Measurements from ENCODE around the gene SLC25A23.

The SLC25A23 gene

DNA sequence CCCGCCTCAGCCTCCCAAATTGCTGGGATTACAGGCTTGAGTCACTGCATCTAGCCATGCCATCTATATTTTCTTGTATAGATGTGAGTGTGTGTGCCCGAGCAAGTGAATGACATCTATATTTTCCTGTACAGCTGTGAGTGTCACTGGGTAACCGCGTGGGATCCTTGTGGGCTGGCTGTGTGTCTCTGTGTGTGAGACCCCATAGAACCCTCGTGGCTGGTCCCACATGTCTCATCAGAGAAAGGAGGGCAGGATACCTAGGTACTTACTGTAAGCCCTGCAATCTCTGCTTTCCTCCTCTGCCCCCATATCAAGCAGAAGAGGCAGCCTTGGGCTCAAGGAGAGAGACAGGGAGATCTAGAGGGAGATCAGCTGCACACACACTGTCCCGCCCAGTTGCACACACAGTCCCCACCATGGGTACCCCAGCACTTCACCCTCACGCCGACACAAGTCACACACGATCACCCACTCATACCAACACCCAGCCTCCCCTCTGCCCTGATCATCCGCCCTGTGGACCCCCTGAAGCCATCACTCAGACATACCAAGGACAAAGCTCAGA, 21.3 kb upstream of the SLC25A23 start:
- peak; percentile 23 for DNase-seq

DNA sequence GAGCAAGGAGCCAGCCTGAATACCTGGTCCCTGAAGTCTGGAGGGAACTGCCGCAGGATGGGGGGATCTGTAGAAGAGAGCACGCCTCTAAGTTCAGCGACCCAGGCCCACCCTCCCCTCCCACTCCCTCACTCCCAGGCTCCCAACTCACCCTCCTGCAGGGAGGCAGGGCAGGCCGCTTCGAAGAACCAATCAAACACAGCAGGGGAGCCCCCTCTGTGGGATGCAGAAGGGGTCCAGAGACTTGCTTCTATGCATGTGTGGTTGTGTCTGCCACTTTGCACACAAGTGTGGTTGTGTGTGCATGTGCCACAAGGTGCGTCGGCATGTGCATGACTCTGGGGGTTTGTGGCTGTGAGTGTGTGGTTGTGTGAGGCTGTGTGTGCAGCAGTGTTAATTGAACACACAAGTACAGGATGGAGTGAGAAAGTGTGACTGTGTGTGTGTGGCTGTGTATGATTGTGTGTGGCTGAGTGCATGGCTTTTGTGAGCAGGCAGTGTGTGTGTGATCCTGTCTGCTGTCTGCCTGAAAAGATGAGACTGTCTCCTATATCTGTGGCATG, 20.3 kb upstream of the SLC25A23 start:
- DNase-seq = no peak

- no peak for DNase-seq
These were observed 19.2 kb upstream of the SLC25A23 start for GRCh38 chr19:6478815-6479214.

- no peak for DNase-seq
These were observed 17.4 kb upstream of the SLC25A23 start for GRCh38 chr19:6476896-6477431.

GRCh38 chr19:6476155-6476895, 16.7 kb upstream of the SLC25A23 start:
- DNase-seq = peak; percentile 75

DNA sequence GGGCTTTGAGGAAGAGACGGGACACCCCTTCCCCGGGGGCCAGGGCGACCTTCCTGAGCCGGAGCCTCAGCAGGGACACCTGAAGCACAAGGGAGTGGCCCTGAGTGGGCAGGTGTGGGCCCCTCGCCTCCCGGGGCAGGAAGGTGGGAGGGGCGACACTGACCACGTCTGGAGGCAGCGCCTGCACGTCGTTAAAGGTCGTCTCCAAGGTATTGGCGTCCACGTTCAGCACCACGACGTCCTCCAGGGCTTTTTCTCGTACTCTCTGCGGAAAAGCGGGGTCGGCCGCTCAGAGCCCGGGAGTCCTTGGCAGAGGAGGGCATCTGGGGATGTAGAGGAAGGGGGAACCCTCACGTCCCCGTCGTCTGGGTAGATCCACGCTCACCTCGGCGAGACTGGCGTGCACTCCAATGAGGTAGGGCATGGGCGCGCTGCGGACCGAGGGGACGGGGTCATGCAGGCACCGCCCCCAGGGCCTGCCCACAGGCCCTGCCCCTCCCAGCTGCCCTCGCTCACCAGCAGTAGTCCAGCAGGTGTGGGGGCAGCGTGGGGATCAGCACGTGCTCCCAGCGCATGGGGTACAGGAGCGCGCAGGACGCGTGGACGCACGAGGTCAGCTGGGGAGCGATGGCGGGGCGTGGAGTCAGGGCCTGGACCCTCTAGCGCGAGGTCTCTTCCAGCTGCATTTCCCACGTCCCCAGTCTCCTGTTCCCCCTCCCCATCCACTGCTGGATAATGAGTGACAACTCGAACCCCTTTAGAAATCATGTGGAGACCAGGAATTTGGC, 15.9 kb upstream of the SLC25A23 start:
- DNase-seq = no peak

DNA sequence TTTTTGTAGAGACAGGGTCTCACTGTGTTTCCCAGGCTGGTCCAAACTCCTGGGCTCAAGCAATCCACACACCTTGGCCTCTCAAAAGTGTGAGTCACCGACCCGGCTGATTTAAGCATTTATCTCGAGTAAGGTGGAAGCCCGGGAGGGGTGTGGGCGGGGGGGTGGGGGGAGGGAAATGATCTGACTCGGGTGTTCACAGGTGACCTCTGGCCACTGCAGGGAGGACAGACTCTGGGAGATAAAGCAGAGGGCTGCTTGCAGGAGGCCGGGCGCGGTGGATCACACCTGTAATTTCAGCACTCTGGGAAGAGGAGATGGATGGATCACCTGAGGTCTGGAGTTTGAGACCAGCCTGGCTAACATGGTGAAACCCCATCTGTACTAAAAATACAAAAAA, 14.1 kb upstream of the SLC25A23 start:
- no peak for DNase-seq

DNA sequence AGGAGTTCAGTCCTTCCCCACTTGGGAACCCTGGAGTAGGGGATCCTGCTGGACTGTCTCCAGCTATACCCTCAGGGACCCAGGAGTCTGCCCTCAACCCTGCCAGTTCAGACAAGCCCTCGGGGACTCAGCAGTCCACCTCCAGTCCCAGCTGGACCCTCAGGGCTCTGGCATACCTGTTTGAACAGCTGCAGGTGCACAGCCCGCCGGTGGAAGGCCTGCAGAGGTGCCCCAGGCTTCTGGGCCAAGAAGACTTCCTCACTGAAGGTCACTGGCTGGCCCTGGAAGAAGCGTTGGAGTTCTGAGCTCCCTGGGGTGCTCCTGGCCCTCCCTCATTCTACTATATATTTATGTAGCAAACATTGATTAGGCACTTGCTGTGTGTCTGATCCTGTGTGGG, 13.1 kb upstream of the SLC25A23 start:
- no peak for DNase-seq

- no peak for DNase-seq
These were observed 11.5 kb upstream of the SLC25A23 start for GRCh38 chr19:6471076-6471475.

DNA sequence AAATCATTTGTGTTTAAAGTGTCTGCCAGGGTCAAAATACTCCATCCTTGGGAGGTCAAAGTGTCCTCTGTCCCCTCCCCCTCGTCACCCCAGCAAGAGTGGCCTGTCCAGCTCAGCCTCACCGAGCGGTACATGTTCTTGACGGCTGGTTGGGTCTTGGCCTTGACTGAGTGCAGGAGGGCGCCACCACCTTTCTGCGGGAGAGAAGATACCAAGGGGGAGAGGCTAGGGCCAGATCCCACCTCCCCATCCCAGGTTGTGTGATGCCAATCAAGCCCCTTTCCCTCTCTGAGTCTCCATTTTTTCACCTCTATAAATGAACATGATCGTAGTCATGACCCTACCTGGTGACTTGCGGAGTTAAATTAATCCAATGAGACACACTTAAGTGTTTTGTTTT, 10.6 kb upstream of the SLC25A23 start:
- DNase-seq = no peak

DNA sequence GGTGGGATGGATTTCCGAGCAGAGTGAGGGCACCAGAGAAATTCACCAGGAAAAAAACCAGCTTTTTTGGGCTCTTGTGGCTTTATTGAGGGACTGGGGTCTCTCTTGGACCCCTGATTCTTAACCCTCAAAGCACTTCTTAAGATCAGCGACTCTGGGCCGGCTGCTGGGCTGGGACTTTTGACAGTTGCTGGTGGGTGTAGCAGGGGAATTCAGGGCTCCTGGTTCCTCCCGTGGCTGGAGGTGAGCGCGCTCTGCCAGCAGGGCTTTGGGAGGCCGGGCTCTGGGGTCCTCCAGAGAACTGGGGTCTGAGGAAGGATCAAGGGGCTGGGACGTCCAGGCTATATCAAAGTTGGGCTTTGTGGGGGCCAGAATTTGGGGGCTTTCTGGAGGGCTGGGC, 7.8 kb upstream of the SLC25A23 start:
- no peak for DNase-seq

GRCh38 chr19:6466526-6467248, 7.1 kb upstream of the SLC25A23 start:
- DNase-seq = no peak

- DNase-seq = no peak
These were observed 6.1 kb upstream of the SLC25A23 start for GRCh38 chr19:6465663-6466062.

- DNase-seq = no peak
These were observed 5.4 kb upstream of the SLC25A23 start for GRCh38 chr19:6465006-6465405.

DNA sequence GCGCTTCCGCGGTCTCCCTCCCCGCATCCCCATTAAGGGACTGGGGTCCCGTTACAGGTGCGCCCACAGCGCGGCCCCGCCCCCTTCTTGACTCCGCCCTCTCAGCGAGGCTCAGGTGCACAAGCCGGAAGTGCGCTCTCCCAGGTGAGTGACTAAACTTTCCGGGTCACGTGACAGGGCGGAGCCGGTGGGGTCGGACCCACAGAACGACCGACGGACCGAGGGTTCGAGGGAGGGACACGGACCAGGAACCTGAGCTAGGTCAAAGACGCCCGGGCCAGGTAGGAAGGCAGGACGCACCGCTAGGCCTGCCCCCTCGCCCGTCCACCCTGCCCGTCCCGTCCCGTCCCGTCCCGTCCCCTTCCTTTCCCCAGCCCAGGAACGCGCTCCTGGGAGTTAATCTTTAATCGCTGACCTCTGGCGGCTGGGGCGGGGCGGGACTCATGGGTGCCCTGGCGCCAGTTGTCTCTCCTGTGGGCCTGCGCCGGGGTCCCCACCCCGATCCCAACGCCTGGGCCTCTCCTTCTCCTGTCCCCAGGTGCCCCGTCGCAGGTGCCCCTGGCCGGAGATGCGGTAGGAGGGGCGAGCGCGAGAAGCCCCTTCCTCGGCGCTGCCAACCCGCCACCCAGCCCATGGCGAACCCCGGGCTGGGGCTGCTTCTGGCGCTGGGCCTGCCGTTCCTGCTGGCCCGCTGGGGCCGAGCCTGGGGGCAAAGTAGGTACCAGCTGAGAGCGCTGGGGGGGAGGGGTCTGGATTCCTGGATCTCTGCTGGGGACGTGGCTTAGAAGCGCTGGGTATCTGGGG, 4.7 kb upstream of the SLC25A23 start, which contains the start of gene CRB3:
CRB3 (plus strand) TSS at position 202 of the 804 bp plus-strand sequence; CDS start at position 633, 431 bp downstream.
- no peak for DNase-seq

- DNase-seq = peak; percentile 97
These were observed 700 bp upstream of the SLC25A23 start for GRCh38 chr19:6460099-6460884.

DNA sequence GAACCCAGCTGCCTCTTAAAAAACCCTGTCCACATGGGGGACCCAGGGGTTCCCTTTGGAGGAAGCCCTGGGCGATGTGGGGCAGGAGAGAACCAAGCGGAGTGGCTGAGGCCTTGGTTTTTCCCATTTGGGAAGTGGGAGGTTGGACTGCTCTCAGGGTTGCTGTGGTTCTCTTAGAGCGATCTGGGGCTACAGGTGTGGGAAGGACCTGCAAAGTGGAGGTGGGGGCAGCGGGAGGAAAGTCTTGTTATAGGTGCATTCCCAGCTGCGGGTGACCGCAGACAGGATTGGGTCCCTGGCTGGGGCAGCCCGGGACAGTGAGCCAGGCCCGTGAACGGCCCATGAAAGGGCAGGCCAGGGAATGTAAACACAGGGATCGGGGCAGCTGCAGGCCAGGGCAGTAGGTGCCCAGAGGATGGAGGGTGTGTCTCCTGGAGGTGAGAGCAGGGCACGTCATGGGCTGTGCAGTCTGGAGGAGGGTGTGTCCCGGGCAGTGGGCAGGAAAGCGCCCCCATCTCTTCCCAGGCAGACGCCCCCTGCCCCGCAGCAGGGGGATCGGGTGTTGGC, 814 bp downstream of the SLC25A23 start:
- DNase-seq = no peak

- DNase-seq = no peak
These were observed 1.5 kb downstream of the SLC25A23 start for GRCh38 chr19:6457958-6458694.

- DNase-seq = no peak
These were observed 3.7 kb downstream of the SLC25A23 start for GRCh38 chr19:6455924-6456323.
